Activated CD4-positive, alpha-beta T cell treated with anti-CD3 and anti-CD28 coated beads, Interleukin-2, Interleukin-4, amounts not matched to agents 100 ng/mL and 50 ng/mL, durations not matched to agents 16 hours and 8 hours (primary cell): ENCODE data around the gene MAP3K6.

Experiments
- DNase-seq: peaks from one replicate; pipeline ENCODE4 v3.0.0-alpha.2; 2020; ENCODE audit warnings: low spot score

MAP3K6 gene

DNA sequence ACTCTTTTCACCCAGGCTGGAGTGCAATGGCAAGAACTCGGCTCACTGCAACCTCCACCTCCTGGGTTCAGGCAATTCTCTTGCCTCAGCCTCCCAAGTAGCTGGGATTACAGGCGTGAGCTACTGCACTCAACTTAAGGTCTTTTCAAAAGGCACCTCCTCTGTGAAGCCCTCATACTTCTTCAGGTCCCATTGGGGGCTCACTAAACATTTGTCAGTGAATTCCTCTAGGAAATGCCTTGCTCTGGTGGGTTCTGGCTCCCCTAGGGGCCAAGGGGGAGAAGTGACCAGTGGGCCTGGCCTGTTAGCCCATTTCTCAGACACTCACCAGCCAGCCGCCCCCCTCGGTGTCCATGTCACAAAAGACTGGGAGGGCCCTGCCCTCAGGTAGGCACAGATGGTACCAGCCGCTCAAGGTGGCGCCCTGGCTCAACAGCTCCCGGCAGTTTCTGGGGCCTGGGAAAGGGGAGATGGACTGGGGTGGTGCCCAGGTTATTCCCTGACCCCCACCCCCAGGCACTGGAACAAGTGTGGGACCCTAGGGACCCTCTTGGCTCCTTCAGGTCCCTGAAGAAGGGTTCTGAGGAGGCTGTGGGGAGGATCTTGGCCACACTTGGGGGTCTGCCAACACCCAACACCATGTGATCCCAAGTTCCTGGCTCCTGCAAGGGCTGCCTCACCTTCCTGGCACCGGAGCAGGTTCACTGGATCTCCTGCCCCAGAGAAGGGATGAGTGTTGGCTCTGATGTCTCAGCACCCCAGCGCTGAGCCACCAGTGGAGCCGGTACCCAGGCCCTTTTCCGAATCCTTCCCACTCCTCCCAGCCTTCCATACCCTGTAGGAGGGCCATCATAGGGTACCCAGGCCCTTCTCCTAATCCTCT is 6.3 kb upstream of the MAP3K6 start:
- no peak for DNase-seq

- no peak for DNase-seq
Observed at GRCh38 chr1:27372022-27372807, 5.5 kb upstream of the MAP3K6 start.

GRCh38 chr1:27368869-27369582 is 2.3 kb upstream of the MAP3K6 start:
- no peak for DNase-seq

DNA sequence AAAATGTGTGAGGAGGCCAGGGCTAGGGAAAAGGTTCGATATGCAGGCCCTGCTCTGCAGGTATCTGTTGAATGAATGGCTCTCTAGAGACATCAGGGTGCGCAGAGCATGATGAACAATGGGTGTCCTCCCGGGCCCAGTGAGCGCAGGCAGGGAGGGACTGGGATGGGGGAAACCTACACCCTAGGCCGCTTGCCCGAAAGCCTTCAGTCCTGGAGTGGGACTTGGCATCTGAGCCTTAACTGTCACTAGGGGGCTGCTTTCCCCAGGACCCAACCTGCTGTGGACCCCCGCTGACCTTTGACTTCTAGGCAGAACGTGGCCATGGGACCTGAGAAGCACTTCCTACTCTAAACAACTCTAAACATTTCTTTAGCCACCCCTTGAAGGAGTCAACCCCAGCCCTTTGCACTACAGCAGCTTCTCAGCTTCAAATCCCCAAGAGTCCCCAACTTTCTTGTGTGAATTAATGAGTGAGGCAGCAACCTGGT is 444 bp upstream of the MAP3K6 start:
- no peak for DNase-seq

- peak; percentile 75 for DNase-seq
Observed at GRCh38 chr1:27366113-27366410, 699 bp downstream of the MAP3K6 start.

- peak; percentile 81 for DNase-seq
Observed at GRCh38 chr1:27365372-27366112, 1.2 kb downstream of the MAP3K6 start.

DNA sequence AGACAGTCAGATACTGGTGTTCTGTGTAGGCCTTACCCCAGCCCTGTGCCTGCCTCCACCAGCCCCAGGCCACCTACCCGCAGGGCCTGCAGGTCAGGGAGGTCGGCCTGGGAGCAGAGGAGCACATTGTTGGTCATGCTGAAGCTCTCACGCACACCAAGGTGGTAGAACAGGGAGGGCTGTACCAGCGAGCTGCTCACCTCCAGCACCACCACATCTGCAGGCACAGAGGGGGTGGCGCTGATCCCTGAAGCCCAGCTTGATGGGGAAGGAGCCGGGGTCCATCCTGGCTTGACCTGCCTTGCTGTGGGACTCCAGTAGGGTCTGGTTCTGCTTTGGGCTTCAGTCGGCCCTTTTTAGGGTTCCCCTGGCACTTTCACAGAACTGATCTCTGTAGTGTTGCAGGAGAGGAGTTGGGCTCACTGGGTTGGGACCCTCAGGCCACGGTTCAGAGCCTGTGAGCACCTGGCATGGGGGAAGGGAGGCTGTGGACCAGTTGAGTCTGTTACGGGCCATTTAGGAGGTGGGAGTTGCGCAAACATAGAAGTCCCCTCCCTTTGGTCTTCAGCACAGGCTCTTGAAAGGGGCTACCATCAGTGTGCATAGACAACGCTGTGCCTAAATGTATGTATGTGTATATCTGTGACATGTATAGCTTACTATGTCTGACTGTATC is 1.9 kb downstream of the MAP3K6 start:
- no peak for DNase-seq

DNA sequence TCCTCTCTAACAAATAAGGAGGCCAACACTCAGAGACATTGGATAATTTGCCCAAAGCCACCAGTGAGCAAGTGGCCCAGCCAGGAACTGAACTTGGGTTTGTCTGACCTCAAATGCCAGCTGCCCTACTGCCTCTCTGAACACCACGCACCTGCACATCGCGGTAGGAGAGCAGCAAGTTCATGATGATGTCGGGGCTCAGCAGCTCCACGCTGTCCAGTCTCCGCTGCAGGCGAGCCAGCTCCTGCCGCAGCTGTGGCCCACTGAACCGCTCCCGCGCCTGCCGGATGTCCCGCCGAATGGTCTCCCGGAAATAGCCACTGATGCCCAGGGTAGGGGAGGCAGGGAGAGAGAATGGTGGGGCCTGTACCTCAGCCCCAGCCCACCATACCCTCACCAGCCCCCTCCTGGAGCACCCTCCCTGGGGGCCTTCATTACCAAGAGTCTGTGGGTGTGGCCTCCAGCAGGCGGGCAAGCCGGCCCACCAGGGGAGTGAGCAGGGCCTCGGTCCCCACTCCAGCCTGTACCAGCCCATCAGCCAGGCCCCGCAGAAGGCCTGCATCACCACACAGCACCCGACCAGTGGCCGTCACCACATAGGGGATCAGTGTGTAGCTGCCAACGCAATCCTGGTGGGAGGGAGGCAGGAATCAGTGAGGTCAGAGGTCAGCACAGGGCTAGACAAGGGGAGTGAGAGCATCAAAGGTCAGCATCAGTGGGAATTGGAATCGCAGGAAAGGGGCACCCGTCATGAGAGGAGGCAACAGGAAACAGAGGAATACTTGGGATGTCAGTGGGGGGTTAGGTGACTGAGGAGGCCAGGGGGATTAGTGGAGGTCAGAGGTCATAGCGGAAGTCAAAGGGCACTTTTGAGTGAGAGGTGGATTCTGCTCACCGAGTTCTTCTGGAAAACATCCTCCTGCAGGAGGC is 2.7 kb downstream of the MAP3K6 start:
- DNase-seq: no peak

- DNase-seq: no peak
Observed at GRCh38 chr1:27361553-27361952, 5.2 kb downstream of the MAP3K6 start.

DNA sequence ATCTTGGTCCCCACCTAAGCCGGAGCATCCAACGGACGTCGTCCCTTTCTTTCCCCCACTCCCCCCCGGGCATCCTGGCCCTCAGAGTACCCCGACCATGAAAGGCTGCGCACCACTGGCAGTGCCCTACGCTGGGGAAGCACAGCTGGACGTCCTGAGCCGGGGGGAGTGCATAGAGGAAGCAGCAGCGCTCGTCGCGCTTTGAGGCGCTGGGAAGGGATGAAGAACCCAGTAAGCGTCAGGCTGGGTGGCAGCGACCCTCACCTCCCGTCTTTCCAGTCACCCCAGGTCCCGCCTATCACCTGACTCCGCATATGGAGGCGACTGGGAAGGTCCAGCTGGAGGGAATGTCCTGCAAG is 5.7 kb downstream of the MAP3K6 start:
- no peak for DNase-seq

- peak; percentile 10 for DNase-seq
Observed at GRCh38 chr1:27360159-27361043, 6.4 kb downstream of the MAP3K6 start.

GRCh38 chr1:27359822-27360158 is 7.0 kb downstream of the MAP3K6 start:
- no peak for DNase-seq

GRCh38 chr1:27358928-27359313 is 7.8 kb downstream of the MAP3K6 start:
- no peak for DNase-seq

GRCh38 chr1:27358038-27358927 is 8.5 kb downstream of the MAP3K6 start:
- no peak for DNase-seq

DNA sequence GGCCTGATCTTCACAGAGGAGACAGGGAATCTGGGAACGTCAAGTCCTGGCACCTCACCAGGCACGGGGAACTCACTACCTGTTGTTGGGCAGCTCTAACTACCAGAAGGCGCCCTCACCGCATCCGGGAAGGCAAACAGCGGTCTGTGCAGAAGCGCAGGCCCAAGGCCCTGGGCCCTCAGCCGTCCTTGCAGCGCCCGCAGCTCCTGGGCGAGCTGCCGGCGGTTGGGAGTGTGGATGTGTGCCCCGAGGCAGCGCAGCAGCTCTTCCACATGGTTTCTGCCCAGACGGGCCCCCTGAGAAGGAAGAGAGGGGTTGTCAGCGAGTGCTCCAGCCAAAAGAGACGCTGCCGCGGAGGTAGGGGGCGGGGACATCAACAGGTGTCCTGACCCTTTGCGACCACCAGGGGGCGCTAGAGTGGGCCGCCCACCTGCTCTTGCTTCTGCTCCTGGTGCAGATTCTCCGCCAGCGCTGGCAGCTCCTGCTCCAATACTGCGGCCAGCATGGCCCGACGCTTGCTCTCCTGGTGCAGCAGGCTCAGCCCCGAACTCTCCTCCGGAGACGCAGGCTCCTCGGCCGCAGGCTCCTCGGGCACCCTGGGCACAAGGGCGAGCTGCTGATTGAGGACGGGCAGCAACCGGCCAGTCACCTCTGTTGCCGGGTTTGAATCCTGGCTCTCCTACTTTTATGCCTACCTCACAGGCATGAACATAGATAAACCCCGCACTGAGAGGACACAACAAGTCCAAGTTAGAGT is 9.3 kb downstream of the MAP3K6 start:
- peak; percentile 81 for DNase-seq

- peak; percentile 46 for DNase-seq
Observed at GRCh38 chr1:27356619-27357280, 10.0 kb downstream of the MAP3K6 start.

GRCh38 chr1:27356277-27356618 is 10.5 kb downstream of the MAP3K6 start:
- DNase-seq: no peak
